GM12878 (cell line): ENCODE results near the gene POLA2. TPM values are rescaled to one million over a fixed set of nuclear protein-coding genes. Genes with fewer than 3 reads are reported as not detected.

ENCODE experiments used
- ATAC-seq: fragments of 200-7000 bp; cut with Tn5 transposase; 3 replicates; pipeline ENCODE4 v1.9.1; 2020; ENCODE audit warnings: mild to moderate bottlenecking, moderate library complexity
- BruUV-seq: library from RNA; stranded (reverse); fragments of 400-500 nt; replicated peaks from 2 replicates; lab custom pipeline; 2021; lab: Mats Ljungman, UMichigan
- CTCF ChIA-PET: fragments of 300-600 bp; sonication (Branson Sonifier 250); formaldehyde crosslinking; extraction: SDS; loops from one replicate; lab custom pipeline; 2021; ENCODE audit warnings: inconsistent platforms; lab: Yijun Ruan, JAX
- POLR2A ChIA-PET: fragments of 350-600 bp; formaldehyde crosslinking; extraction: SDS; loops from one replicate; lab custom pipeline; 2021; ENCODE audit warnings: inconsistent platforms; lab: Charles Lee
- RAD21 ChIA-PET: fragments of 300-600 bp; sonication (Branson Sonifier 250); formaldehyde crosslinking; loops from one replicate; lab custom pipeline; 2023; ENCODE audit warnings: antibody characterized with exemption; ENCODE audit not compliant: unreplicated experiment; lab: Charles Lee
- SMC1A ChIA-PET: fragments of 300-600 bp; sonication (Branson Sonifier 250); formaldehyde crosslinking; loops from one replicate; lab custom pipeline; 2023; ENCODE audit not compliant: unreplicated experiment, uncharacterized antibody; lab: Charles Lee
- DNase-seq: peaks from one replicate; pipeline ENCODE4 v3.0.0-alpha.2; 2011; ENCODE audit warnings: low read depth, low spot score
- FAIRE-seq: peaks from 3 replicates; lab custom pipeline; 2011; peaks lifted over from hg19 to GRCh38; lab: Jason Lieb, UNC
- H2AFZ ChIP-seq: 2 replicates; pipeline ENCODE4 v1.6.0; 2011; ENCODE audit warnings: low read depth, low read length, control low read depth; ENCODE audit not compliant: control insufficient read depth
- H3K27ac ChIP-seq: 2 replicates; pipeline ENCODE4 v1.5.1; 2011; ENCODE audit warnings: control low read depth; ENCODE audit not compliant: control insufficient read depth, insufficient read depth
- H3K27me3 ChIP-seq, 2 experiments: replicated peaks in 1 of 2; 2 replicates each; pipeline versions ENCODE4 v1.6.0 to v1.6.1; 2011; ENCODE audit warnings: low read length in 1 of 2; ENCODE audit not compliant: control insufficient read depth in 2 of 2, insufficient read depth in 2 of 2
- H3K36me3 ChIP-seq, 2 experiments: 2 replicates each; pipeline ENCODE4 v1.5.1; 2011; ENCODE audit warnings: low read length in 1 of 2; ENCODE audit not compliant: control insufficient read depth in 2 of 2, insufficient read depth in 2 of 2
- H3K4me1 ChIP-seq: 2 replicates; pipeline ENCODE4 v1.6.1; 2011; ENCODE audit warnings: mild to moderate bottlenecking, low read length, moderate library complexity, mixed read lengths; ENCODE audit not compliant: control insufficient read depth, insufficient read depth
- H3K4me2 ChIP-seq: 2 replicates; pipeline ENCODE4 v1.6.0; 2011; ENCODE audit warnings: control low read depth; ENCODE audit not compliant: control insufficient read depth, insufficient read depth
- H3K4me3 ChIP-seq: fragments of 200-600 bp; sonication (generic); 2 replicates; pipeline ENCODE4 v1.5.1; 2016
- H3K79me2 ChIP-seq: 2 replicates; pipeline ENCODE4 v1.6.0; 2011; ENCODE audit warnings: low read length; ENCODE audit not compliant: control insufficient read depth, insufficient read depth
- H3K9ac ChIP-seq: 2 replicates; pipeline ENCODE4 v1.8.0; 2011; ENCODE audit warnings: low read length, control low read depth, mixed read lengths; ENCODE audit not compliant: control insufficient read depth, insufficient read depth
- H3K9me3 ChIP-seq: replicated peaks from 3 replicates; pipeline ENCODE4 v1.5.1; 2011; ENCODE audit warnings: mild to moderate bottlenecking, low read length; ENCODE audit not compliant: control insufficient read depth, insufficient read depth
- H4K20me1 ChIP-seq: 2 replicates; pipeline ENCODE4 v1.6.0; 2011; ENCODE audit not compliant: control insufficient read depth, insufficient read depth
- CTCF ChIP-seq, 3 experiments: IDR thresholded peaks in 2 of 3; conservative IDR thresholded peaks in 1 of 3; 2 replicates each; pipeline ENCODE4 v1.5.1; 2011; ENCODE audit warnings: low read depth in 3 of 3, low read length in 3 of 3, mild to moderate bottlenecking in 3 of 3, control low read depth in 2 of 3, moderate library complexity in 2 of 3, inconsistent platforms in 1 of 3, mixed read lengths in 1 of 3; ENCODE audit not compliant: control insufficient read depth in 2 of 3, insufficient read depth in 1 of 3; ENCODE audit errors: extremely low read depth in 1 of 3
- IRF5 ChIP-seq: fragments of 450-650 bp; IDR thresholded peaks from 2 replicates; pipeline ENCODE4 v1.6.1; 2017; ENCODE audit warnings: borderline replicate concordance
- LARP7 ChIP-seq: fragments of 450-650 bp; IDR thresholded peaks from 2 replicates; pipeline ENCODE4 v1.6.1; 2017; ENCODE audit warnings: mild to moderate bottlenecking
- MEF2A ChIP-seq: IDR thresholded peaks from 2 replicates; pipeline ENCODE4 v1.6.1; 2011; ENCODE audit warnings: low read depth, mild to moderate bottlenecking, low read length, moderate library complexity; ENCODE audit not compliant: insufficient read depth
- POLR2AphosphoS2 ChIP-seq: IDR thresholded peaks from 2 replicates; pipeline ENCODE4 v1.6.1; 2011; ENCODE audit warnings: low read depth, mild to moderate bottlenecking, low read length, improper control_type of control experiment, moderate library complexity
- POU2F2 ChIP-seq: IDR thresholded peaks from 3 replicates; pipeline ENCODE4 v1.6.1; 2011; ENCODE audit warnings: low read depth, mild to moderate bottlenecking, low read length, borderline replicate concordance
- SRF ChIP-seq, 2 experiments: IDR thresholded peaks; 2 replicates each; pipeline ENCODE4 v1.6.1; 2011; ENCODE audit warnings: low read depth in 2 of 2, low read length in 2 of 2, mild to moderate bottlenecking in 1 of 2, moderate library complexity in 1 of 2
- TCF3 ChIP-seq: IDR thresholded peaks from 2 replicates; pipeline ENCODE4 v1.6.1; 2012; ENCODE audit warnings: low read depth, mild to moderate bottlenecking, low read length, borderline replicate concordance; ENCODE audit not compliant: insufficient read depth
- YBX1 ChIP-seq: fragments of 450-650 bp; IDR thresholded peaks from 2 replicates; pipeline ENCODE4 v1.6.1; 2016; ENCODE audit warnings: antibody characterized with exemption
- WGBS: methylation state at CpG from one replicate; pipeline ENCODE4 v1.1.6; 2016; ENCODE audit warnings: low lambda C conversion rate; ENCODE audit not compliant: insufficient replicate concordance, insufficient coverage; ENCODE audit errors: missing lambda C conversion rate; 5-methylcytosine and 5-hydroxymethylcytosine counted together
- in situ Hi-C: fragments of 300-500 bp; cut with MboI; formaldehyde crosslinking; loops from 9 replicates; pipeline ENCODE4 v1.14.3; 2018; ENCODE audit warnings: mixed read lengths
- intact Hi-C: fragments of 100-400 bp; cut with micrococcal nuclease; formaldehyde crosslinking; loops from one replicate; pipeline ENCODE4 v1.14.2; 2022; ENCODE audit not compliant: unreplicated experiment
- polyA plus RNA-seq, 11 experiments: library from polyadenylated mRNA; depleted of rRNA in 4 of 11; unstranded in 6 of 11; stranded (reverse) in 5 of 11; fragments of >200 nt; fragmentation: Nextera tagmentation in 4 of 11; fragmentation: Illumina TruSeq in 1 of 11; extraction: Ambion mirVana in 4 of 11; extraction: Trizol in 1 of 11; gene quantifications; 1 replicate in 1 of 11; 2 replicates in 10 of 11; pipeline versions ENCODE4 v1.2.1 to v1.2.3, GENCODE V29; 2011 to 2016; ENCODE audit warnings: inconsistent platforms in 2 of 11, missing spikeins in 2 of 11, low read depth in 1 of 11
- total RNA-seq, 4 experiments: library from RNA; depleted of rRNA in 3 of 4; stranded (reverse); fragments of >200 nt in 3 of 4; fragmentation: Illumina TruSeq in 1 of 4; extraction: Trizol in 1 of 4; gene quantifications; 2 replicates each; pipeline versions ENCODE4 v1.2.1 to v1.2.3, GENCODE V29; 2013 to 2021

The POLA2 gene
- total and polyA plus RNA-seq, 10 of the 15 experiments (the other 5 are each of a cell fraction or from before 2014, with no cell fraction given), result 4.2 to 121 (median 56.2) TPM

GRCh38 chr11:65316227-65317024, 54.7 kb downstream of the POLA2 start (continued):
- no peak for TF ChIP-seq YBX1
- no peak for TF ChIP-seq POLR2AphosphoS2
- no peak for TF ChIP-seq SRF (IDR thresholded peaks at IDR 0.05; ENCODE audit: low read depth in 2 of 2, low read length in 2 of 2)
- TF ChIP-seq POU2F2, result no peak
- TF ChIP-seq TCF3, result no peak
- no peak for TF ChIP-seq MEF2A
- TF ChIP-seq, all 136 proteins: peak for 0

GRCh38 chr11:65317025-65317786, 55.4 kb downstream of the POLA2 start:
- intact Hi-C loops, result loop anchor here (5.0 kb wide), 1 partner anchor 195 kb away; no protein-coding TSS in a partner anchor
- WGBS, result 47% methylated on average over 12 of the region's 13 CpGs
- H2AFZ ChIP-seq, result no peak overlapping the region
- TF ChIP-seq LARP7 (no peak), CTCF (IDR thresholded peaks at IDR 0.05 in 2 of 3, conservative IDR thresholded peaks at IDR 0.05 in 1 of 3; ENCODE audit: control insufficient read depth in 2 of 3, extremely low read depth in 1 of 3, insufficient read depth in 1 of 3, low read depth in 3 of 3, low read length in 3 of 3) (0 out of 6 replicates have a peak, but pooled peaks of 1 of the 3 experiments have one; percentile 2), IRF5 (no peak)
- TF ChIP-seq, all 136 proteins: peak for 1
- Histone ChIP-seq H3K4me1 (no peaks in the 10 kb centered on the region), H3K4me2 (no peak overlapping the region), H3K27me3 (peaks cover 0 to 1% of the 10 kb centered on the region in 2 experiments; a peak in 2 of 4 replicates), H3K36me3 (no peaks in the 10 kb centered on the region), H3K4me3 (no peak overlapping the region), H4K20me1 (no peaks in the 10 kb centered on the region), H3K27ac (no peak overlapping the region), H3K79me2 (no peaks in the 10 kb centered on the region), H3K9ac (no peak overlapping the region), H3K9me3 (no peaks in the 10 kb centered on the region)
- ChIA-PET CTCF (interaction anchor here (0.6 to 15.4 kb wide), 20 partner anchors 14 to 477 kb away, joined by 3 to 351 read pairs (median 6); partner anchors contain the start of genes DPF2, POLA2 and TM7SF2), POLR2A (interaction anchor here (0.5 to 3.1 kb wide), 4 partner anchors 12 to 151 kb away, joined by 3 to 29 read pairs (median 8); no protein-coding TSS in a partner anchor), RAD21 (interaction anchor here (1.1 to 7.9 kb wide), 12 partner anchors 8 to 469 kb away, joined by 3 to 254 read pairs (median 5); partner anchors contain the start of genes CAPN1, DPF2 and POLA2), SMC1A (interaction anchor here (1.2 to 11.6 kb wide), 6 partner anchors 12 to 55 kb away, joined by 3 to 180 read pairs (median 8); partner anchors contain the start of genes DPF2 and POLA2)
- DNase-seq (no peak), ATAC-seq (no peak), FAIRE-seq (no peak)
- in situ Hi-C loops, result no loop called here
- no TSS peak for BruUV-seq
